ENCODE results near the gene FAM187B.

GRCh38 chr19:35229601-35230000 is 1.1 kb upstream of the FAM187B start:
- no peak for TF ChIP-seq CTCF (IDR thresholded peaks at IDR 0.05; ENCODE audit: low read depth, low read length)
- TF ChIP-seq EZH2phosphoT487 (IDR thresholded peaks at IDR 0.05; ENCODE audit: low read depth) = no peak

Data from OCI-LY3 (cell line).